ENCODE data around the gene PVALB.

DNA sequence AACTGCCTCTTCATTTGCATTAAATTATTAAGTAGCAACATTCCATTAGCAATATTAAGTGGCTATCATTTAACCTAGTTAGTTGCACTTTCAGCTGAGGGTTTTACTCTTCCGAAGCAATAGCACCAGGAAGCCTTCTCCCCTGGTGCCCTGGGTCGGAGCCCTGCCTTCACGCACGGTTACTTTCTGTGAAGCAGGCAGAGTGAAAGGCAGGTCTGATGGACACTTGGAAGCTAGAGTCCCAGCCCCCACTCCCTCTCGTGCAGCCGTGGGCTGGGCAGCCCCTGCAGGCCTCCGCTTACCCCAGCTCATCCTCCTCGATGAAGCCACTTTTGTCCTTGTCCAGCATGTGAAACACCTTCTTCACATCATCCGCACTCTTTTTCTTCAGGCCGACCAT, 2.0 kb downstream of the PVALB start:
- TF ChIP-seq EGR1 (IDR thresholded peaks at IDR 0.05), result no peak
- TF ChIP-seq, protein P1, sequence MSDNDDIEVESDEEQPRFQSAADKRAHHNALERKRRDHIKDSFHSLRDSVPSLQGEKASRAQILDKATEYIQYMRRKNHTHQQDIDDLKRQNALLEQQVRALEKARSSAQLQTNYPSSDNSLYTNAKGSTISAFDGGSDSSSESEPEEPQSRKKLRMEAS (IDR thresholded peaks at IDR 0.05), result no peak

All from Ishikawa (cell line).